GM13976 (cell line): Measurements from ENCODE around the gene OSBPL7.
A peak's percentile ranks its signal among the peaks of the same experiment; 100 is the strongest.

Source experiments
- DNase-seq: peaks from one replicate; pipeline ENCODE4 v3.0.0; 2012; ENCODE audit warnings: low spot score
- in situ Hi-C: fragments of 300-500 bp; cut with MboI; formaldehyde crosslinking; loops from one replicate; pipeline ENCODE4 v1.12.0; 2022; ENCODE audit warnings: low sequenced_read_pairs, mixed read lengths, inconsistent platforms; ENCODE audit not compliant: unreplicated experiment
- TF ChIP-seq, protein P1 (sequence below): IDR thresholded peaks from 2 replicates; pipeline ENCODE4 v1.5.1; 2012; ENCODE audit warnings: borderline replicate concordance, mild to moderate bottlenecking; ENCODE audit not compliant: insufficient read depth; ENCODE audit errors: extremely low read depth, missing control alignments, control extremely low read depth

Gene OSBPL7

DNA sequence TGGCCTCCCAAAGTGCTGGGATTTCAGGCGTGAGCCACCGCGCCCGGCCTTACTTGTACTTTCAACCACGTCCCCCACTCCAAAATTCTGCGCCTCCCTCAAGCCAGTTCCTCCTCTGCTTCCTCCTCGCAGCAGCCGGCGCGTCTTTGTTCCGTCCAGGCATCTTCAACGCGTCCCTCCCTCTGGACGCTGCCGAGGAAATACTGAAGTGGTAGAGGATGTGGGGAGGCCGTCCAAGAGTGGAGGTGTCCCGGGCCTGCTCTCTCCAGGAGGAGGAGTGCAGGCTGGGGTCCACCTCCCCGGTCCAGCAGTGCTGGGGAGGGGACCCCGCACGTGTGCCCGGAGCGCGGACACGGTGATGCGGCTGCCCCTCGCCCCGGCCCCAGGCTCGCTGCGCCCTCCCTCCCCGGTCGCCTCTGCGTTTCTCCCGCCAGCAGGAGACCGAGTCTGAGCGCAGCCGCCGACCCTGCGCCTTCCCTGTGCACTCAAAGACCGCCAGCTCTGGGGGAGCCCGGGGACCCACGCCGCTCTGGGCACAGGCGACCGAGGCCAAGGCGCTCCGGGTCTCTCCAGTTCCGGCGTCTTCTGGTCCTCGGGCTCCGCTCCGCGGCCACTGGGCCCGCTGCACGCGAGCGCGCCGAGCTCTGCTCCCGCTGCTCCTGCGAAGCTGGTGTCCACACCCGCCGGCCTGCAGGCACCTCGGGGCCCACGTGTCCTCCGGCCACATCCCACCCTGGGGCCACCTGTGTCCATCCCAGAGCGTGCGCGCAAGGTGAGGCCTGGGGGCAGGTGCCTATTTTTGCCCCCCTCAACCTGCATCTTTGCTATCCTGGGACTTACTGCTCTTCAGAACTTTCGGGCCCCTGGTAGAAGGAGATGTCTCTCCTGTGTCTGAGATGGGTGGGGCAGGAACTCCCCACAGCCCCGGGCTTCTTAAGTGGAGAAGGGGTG, 31.7 kb downstream of the OSBPL7 start:
- in situ Hi-C loops: loop anchor here (10.0 to 25.0 kb wide), 2 partner anchors 95 to 428 kb away; partner anchors contain the start of gene TBKBP1
- DNase-seq: peak; percentile 86
- TF ChIP-seq, protein P1, sequence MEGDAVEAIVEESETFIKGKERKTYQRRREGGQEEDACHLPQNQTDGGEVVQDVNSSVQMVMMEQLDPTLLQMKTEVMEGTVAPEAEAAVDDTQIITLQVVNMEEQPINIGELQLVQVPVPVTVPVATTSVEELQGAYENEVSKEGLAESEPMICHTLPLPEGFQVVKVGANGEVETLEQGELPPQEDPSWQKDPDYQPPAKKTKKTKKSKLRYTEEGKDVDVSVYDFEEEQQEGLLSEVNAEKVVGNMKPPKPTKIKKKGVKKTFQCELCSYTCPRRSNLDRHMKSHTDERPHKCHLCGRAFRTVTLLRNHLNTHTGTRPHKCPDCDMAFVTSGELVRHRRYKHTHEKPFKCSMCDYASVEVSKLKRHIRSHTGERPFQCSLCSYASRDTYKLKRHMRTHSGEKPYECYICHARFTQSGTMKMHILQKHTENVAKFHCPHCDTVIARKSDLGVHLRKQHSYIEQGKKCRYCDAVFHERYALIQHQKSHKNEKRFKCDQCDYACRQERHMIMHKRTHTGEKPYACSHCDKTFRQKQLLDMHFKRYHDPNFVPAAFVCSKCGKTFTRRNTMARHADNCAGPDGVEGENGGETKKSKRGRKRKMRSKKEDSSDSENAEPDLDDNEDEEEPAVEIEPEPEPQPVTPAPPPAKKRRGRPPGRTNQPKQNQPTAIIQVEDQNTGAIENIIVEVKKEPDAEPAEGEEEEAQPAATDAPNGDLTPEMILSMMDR: peak; percentile 54

DNA sequence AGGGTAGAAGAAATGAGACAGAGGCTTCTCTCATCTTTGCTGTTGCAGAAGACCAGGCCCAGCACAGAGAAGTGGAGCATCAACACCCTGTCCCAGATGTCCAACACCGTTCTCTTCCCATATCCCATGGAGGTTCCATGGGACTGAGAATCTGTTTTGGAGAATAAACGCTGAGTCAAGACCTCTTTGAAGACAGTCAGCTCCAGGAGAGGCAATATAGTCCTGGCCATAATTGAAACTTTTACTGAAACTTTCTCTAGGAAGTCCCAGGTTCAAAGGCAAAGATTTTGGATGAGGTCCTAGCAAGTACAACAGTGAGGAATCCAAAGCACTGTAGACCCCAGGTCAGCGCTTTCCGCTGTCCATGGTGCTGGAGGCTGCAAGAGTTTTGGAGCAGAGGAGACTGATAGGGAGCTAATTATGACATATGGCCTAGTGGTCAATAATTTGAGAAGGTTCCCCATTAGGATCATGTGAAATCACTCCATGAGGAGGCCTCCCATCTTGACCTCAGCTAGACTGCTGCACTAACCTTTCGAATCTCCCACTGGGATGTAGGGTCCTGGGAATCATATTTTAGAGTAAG, 36.0 kb downstream of the OSBPL7 start:
- TF ChIP-seq, protein P1: no peak
- DNase-seq: no peak
- in situ Hi-C loops: loop anchor here (25.0 kb wide), 1 partner anchor 423 kb away; no protein-coding TSS in a partner anchor

DNA sequence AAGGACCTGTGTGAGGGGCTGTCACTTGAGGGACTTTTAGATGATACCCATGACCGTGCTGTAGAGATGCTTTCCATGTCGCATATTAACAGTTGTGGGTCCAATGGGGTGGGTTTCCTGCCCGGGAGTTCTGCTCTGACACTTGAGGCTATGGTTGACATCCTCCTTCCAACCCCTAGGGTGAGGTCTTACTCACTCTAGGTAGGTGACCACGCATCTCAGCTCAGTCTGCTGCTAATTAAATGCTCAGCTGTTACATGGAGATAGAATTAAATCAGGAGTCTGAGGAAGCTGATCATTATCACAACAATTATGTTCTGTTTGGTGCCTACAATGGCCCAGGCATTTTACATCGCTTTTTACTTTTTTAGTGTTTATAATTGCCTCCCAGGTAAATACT, 40.2 kb downstream of the OSBPL7 start:
- in situ Hi-C loops: loop anchor here (25.0 kb wide), 1 partner anchor 419 kb away; no protein-coding TSS in a partner anchor
- TF ChIP-seq, protein P1: no peak
- DNase-seq: no peak

DNA sequence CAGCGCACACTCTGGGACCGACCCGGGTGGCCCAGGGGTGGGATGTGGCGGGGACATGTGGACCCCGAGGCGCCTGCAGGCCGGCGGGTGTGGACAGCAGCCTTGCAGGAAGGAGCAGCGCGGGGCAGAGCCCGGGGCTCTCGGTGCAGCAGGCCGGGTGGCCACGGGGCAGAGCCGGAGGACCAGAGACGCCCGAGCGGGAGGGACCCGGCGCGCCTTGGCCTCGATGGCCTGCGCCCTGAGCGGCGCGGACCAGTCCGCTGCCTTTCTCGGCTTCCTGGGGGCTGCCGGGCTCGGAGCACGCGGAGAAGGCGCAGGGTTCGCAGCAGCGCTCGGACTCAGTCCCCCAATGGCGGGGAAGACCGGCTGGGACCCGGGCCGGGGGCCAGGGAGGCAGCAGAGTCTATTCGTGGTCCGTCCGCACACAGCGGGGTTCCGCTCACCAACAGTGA, 43.4 kb downstream of the OSBPL7 start:
- DNase-seq: no peak
- in situ Hi-C loops: loop anchor here (25.0 kb wide), 1 partner anchor 416 kb away; no protein-coding TSS in a partner anchor
- TF ChIP-seq, protein P1: no peak

DNA sequence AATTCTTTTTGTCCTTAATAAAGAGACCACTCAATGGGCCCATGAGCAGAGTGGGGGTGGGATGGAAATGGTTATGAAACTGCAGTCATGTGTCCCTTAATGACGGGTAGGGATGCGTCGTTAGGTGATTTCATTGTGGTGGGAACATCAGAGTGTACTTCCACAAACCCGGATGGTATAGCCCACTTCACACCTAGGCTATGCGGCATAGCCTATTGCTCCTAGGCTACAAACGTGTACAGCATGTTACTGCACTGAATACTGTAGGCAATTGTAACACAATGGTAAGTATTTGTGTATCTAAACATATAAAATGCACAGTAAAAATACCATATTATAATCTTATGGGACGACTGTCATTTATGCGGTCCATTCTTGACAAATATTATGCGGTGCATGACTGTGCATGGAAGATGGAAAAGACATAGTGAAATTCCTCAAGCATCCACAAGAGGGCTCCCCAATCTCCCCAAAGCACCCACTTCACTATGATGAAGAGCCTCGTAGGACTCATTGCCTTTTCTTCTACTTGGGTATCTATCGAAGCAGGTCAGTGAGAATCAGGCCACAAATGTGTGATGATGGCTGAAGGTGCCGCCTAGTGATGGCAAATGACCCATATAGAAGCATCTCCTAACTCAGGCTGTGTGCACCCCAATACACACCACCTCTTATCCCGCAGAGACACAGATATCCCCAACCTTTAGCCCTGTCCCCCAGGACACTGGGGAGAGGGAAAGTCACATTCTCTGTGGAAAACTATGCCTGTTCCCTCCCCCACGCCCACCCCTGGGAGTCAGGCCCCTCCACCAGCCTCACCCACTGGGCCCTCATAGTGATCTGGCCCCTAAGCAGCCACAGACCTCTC, 45.0 kb downstream of the OSBPL7 start:
- DNase-seq: peak; percentile 77
- in situ Hi-C loops: loop anchor here (25.0 kb wide), 1 partner anchor 414 kb away; no protein-coding TSS in a partner anchor
- TF ChIP-seq, protein P1: peak; percentile 67
